K562 (cell line): ENCODE data around the gene CLDN7. TPM values are rescaled to one million over a fixed set of nuclear protein-coding genes. Genes with fewer than 3 reads are reported as not detected.

Experiments
- ATAC-seq: fragments of 200-7000 bp; cut with Tn5 transposase; 3 replicates; pipeline ENCODE4 v1.9.1; 2020; ENCODE audit warnings: moderate library complexity
- BruUV-seq: library from RNA; stranded (reverse); fragments of 400-500 nt; replicated peaks from 2 replicates; lab custom pipeline; 2021; lab: Mats Ljungman, UMichigan
- CTCF ChIA-PET: fragments of 300-600 bp; formaldehyde crosslinking; extraction: SDS; loops from one replicate; lab custom pipeline; 2021; ENCODE audit warnings: low intra/inter-chr PET ratio; lab: Yijun Ruan, JAX
- POLR2A ChIA-PET: fragments of 300-600, 350-650 bp; sonication (Branson Sonifier 250); formaldehyde crosslinking; extraction: SDS; loops from one replicate; lab custom pipeline; 2021; ENCODE audit warnings: antibody characterized with exemption, inconsistent platforms; lab: Yijun Ruan, JAX
- DNase-seq, 4 experiments: peaks; one replicate each; pipeline versions ENCODE4 v3.0.0 to v3.0.0-alpha.2; 2011 to 2018; ENCODE audit warnings: low spot score in 3 of 4, mixed read lengths in 3 of 4; ENCODE audit errors: extremely low read depth in 1 of 4
- FAIRE-seq: peaks from 2 replicates; lab custom pipeline; 2011; peaks lifted over from hg19 to GRCh38; lab: Jason Lieb, UNC
- H2AFZ ChIP-seq: 2 replicates; pipeline ENCODE4 v1.6.0; 2011; ENCODE audit warnings: low read depth, low read length, control low read depth, inconsistent platforms
- H3K27ac ChIP-seq: fragments of 200-600 bp; 3 replicates; pipeline ENCODE4 v1.8.0; 2011; ENCODE audit warnings: low read depth, mild to moderate bottlenecking, control low read depth, inconsistent platforms, low read length, moderate library complexity, mixed read lengths; ENCODE audit errors: extremely low read depth
- H3K27me3 ChIP-seq, 2 experiments: fragments of 300-600 bp in 1 of 2; 2 replicates in 1 of 2; 3 replicates in 1 of 2; pipeline versions ENCODE4 v1.6.0 to v1.8.0; 2011; ENCODE audit warnings: inconsistent platforms in 2 of 2, low read length in 2 of 2, mild to moderate bottlenecking in 1 of 2, mixed read lengths in 1 of 2, moderate library complexity in 1 of 2; ENCODE audit not compliant: control insufficient read depth in 2 of 2, insufficient read depth in 2 of 2
- H3K36me3 ChIP-seq: fragments of 300-600 bp; 3 replicates; pipeline ENCODE4 v1.8.0; 2011; ENCODE audit warnings: mild to moderate bottlenecking, low read length, inconsistent platforms; ENCODE audit not compliant: control insufficient read depth, insufficient read depth
- H3K4me1 ChIP-seq, 2 experiments: fragments of 200-600 bp in 1 of 2; replicated peaks in 1 of 2; 2 replicates in 1 of 2; 3 replicates in 1 of 2; pipeline versions ENCODE4 v1.5.1 to v1.8.0; 2011; ENCODE audit warnings: inconsistent platforms in 2 of 2, low read length in 2 of 2, mild to moderate bottlenecking in 1 of 2, mixed read lengths in 1 of 2, moderate library complexity in 1 of 2; ENCODE audit not compliant: control insufficient read depth in 2 of 2, insufficient read depth in 2 of 2
- H3K4me2 ChIP-seq: 2 replicates; pipeline ENCODE4 v1.6.1; 2011; ENCODE audit warnings: low read length, control low read depth, inconsistent platforms, mixed read lengths; ENCODE audit not compliant: insufficient read depth
- H3K4me3 ChIP-seq: fragments of 200-600 bp; sonication (generic), shearing (Covaris generic); 2 replicates; pipeline ENCODE4 v1.5.1; 2016; ENCODE audit warnings: control low read depth, inconsistent platforms
- H3K79me2 ChIP-seq: fragments of 200-600 bp; 3 replicates; pipeline ENCODE4 v1.8.0; 2011; ENCODE audit warnings: low read length, inconsistent platforms; ENCODE audit not compliant: control insufficient read depth, insufficient read depth
- H3K9ac ChIP-seq, 2 experiments: 2 replicates each; pipeline versions ENCODE4 v1.6.0 to v1.6.1; 2011; ENCODE audit warnings: low read depth in 2 of 2, low read length in 2 of 2, control low read depth in 1 of 2, inconsistent platforms in 1 of 2, mild to moderate bottlenecking in 1 of 2, mixed read lengths in 1 of 2; ENCODE audit not compliant: insufficient read depth in 1 of 2
- H3K9me1 ChIP-seq: one replicate; pipeline ENCODE4 v1.6.0; 2011; ENCODE audit warnings: inconsistent platforms, mild to moderate bottlenecking, low read length, moderate library complexity; ENCODE audit not compliant: control insufficient read depth, insufficient read depth
- H3K9me3 ChIP-seq: replicated peaks from 2 replicates; pipeline ENCODE4 v1.5.1; 2011; ENCODE audit warnings: low read depth, low read length, inconsistent platforms; ENCODE audit not compliant: control insufficient read depth, insufficient read depth
- H4K20me1 ChIP-seq: replicated peaks from 2 replicates; pipeline ENCODE4 v1.6.1; 2011; ENCODE audit warnings: low read length, inconsistent platforms, mixed read lengths; ENCODE audit not compliant: control insufficient read depth, insufficient read depth
- KDM2B ChIP-seq: fragments of 250-450 bp; sonication (Bioruptor Pico); IDR thresholded peaks from 2 replicates; pipeline ENCODE4 v1.8.0; 2021; ENCODE audit warnings: mild to moderate bottlenecking, moderate library complexity
- SNRNP70 ChIP-seq: fragments of 200-400 bp; formaldehyde crosslinking; optimal IDR thresholded peaks from 2 replicates; pipeline ENCODE3; 2017; ENCODE audit warnings: low read depth, low read length
- ZNF75A ChIP-seq: fragments of 450-650 bp; formaldehyde crosslinking; IDR thresholded peaks from 2 replicates; pipeline ENCODE4 v1.4.0; 2020; ENCODE audit warnings: mild to moderate bottlenecking
- WGBS: fragments of 100-300 bp; shearing (Covaris generic); methylation state at CpG from one replicate; pipeline ENCODE4 v1.1.6; 2016; ENCODE audit warnings: low coverage, mixed read lengths; ENCODE audit not compliant: insufficient coverage; ENCODE audit errors: missing lambda C conversion rate; 5-methylcytosine and 5-hydroxymethylcytosine counted together
- in situ Hi-C: fragments of 300-500 bp; cut with MboI; formaldehyde crosslinking; loops from 4 replicates; pipeline ENCODE4 v1.15.0; 2018; ENCODE audit warnings: inconsistent platforms, mixed read lengths
- intact Hi-C: fragments of 100-400 bp; cut with micrococcal nuclease; formaldehyde crosslinking; loops from 2 replicates; pipeline ENCODE4 v1.14.2; 2022
- polyA plus RNA-seq, 8 experiments: library from polyadenylated mRNA; depleted of rRNA in 4 of 8; stranded (reverse) in 5 of 8; unstranded in 3 of 8; fragments of >200 nt; fragmentation: Nextera tagmentation in 2 of 8; fragmentation: Illumina TruSeq in 1 of 8; extraction: Ambion mirVana in 2 of 8; extraction: Trizol in 1 of 8; gene quantifications; 2 replicates each; pipeline versions ENCODE4 v1.2.1 to v1.2.3, GENCODE V29; 2011 to 2014; ENCODE audit warnings: inconsistent platforms in 1 of 8, missing spikeins in 1 of 8
- total RNA-seq, 7 experiments: library from RNA; depleted of rRNA in 6 of 7; stranded (reverse); fragments of >200 nt in 6 of 7; fragmentation: Illumina TruSeq in 2 of 7; extraction: Trizol in 2 of 7; gene quantifications; 2 replicates each; pipeline versions ENCODE4 v1.2.1 to v1.2.3, GENCODE V29; 2011 to 2021; ENCODE audit warnings: low replicate concordance in 1 of 7
- TF ChIP-seq, protein P1 (sequence below): fragments of 150-350 bp; IDR thresholded peaks from 2 replicates; pipeline ENCODE4 v1.6.1; 2014; ENCODE audit warnings: low read depth, mild to moderate bottlenecking, low read length, borderline replicate concordance
- TF ChIP-seq, protein P2 (sequence below): sonication (generic); formaldehyde crosslinking; IDR thresholded peaks from 2 replicates; pipeline ENCODE4 v1.8.1; 2023; ENCODE audit warnings: mild to moderate bottlenecking, missing genetic modification reagents
- TF ChIP-seq, protein P3 (sequence below): fragments of 450-650 bp; formaldehyde crosslinking; IDR thresholded peaks from 2 replicates; pipeline ENCODE4 v1.4.0; 2022; ENCODE audit warnings: missing genetic modification characterization

CLDN7 gene
- total and polyA plus RNA-seq, 9 of the 15 experiments (the other 6 are each of a cell fraction or from before 2014, with no cell fraction given) = 2.2 to 14.5 (median 7.6) TPM

DNA sequence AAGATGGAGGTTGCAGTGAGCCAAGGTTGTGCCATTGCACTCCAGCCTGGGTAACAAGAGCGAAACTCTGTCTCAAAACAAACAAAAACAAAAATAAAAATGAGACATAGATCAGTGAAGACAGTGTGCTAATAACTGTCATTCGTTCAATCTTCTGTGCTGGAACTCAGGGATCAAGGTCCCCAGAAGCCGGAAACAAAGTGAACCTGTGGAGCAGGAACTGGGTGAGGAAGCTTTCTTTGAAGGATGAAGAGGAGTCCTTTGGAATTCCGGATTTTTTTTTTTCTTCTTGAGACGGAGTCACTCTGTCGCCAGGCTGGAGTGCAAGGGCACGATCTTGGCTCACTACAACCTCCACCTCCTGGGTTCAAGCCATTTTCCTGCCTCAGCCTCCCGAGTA is 17.2 kb upstream of the CLDN7 start:
- 52% methylated on average over 8 of the region's 8 CpGs for WGBS
- DNase-seq (no peak), ATAC-seq (no peak), FAIRE-seq (no peak)
- H3K4me1 ChIP-seq = peaks cover 15 to 40% of the 10 kb centered on the region in 2 experiments; a peak in 4 of 5 replicates
- H3K9me3 ChIP-seq = no peaks in the 10 kb centered on the region
- H3K9me1 ChIP-seq = no peaks in the 10 kb centered on the region
- H3K4me3 ChIP-seq = no peak overlapping the region
- H3K36me3 ChIP-seq = no peaks in the 10 kb centered on the region
- BruUV-seq = no TSS peak
- H4K20me1 ChIP-seq = no peaks in the 10 kb centered on the region; the same call in 1 of the 2 replicates
- POLR2A ChIA-PET = interaction anchor here (0.8 to 0.9 kb wide), 2 partner anchors 45 to 58 kb away, joined by 3 to 4 read pairs; partner anchors contain the start of gene DVL2
- intact Hi-C loops = no loop called here
- no peak overlapping the region for H3K9ac ChIP-seq
- in situ Hi-C loops = no loop called here
- H3K4me2 ChIP-seq = no peak overlapping the region
- H3K27ac ChIP-seq = no peak overlapping the region
- CTCF ChIA-PET = interaction anchor here (1.0 to 2.3 kb wide), 2 partner anchors 17 to 35 kb away, joined by 3 to 19 read pairs; no protein-coding TSS in a partner anchor
- no peaks in the 10 kb centered on the region; the same call in 2 of the 3 replicates for H3K79me2 ChIP-seq
- no peak overlapping the region for H2AFZ ChIP-seq
- H3K27me3 ChIP-seq = no peaks in the 10 kb centered on the region
- TF ChIP-seq KDM2B (CRISPR knock-in tag) (no peak), SNRNP70 (no peak), ZNF75A (CRISPR knock-in tag) (no peak)
- TF ChIP-seq, protein P1, sequence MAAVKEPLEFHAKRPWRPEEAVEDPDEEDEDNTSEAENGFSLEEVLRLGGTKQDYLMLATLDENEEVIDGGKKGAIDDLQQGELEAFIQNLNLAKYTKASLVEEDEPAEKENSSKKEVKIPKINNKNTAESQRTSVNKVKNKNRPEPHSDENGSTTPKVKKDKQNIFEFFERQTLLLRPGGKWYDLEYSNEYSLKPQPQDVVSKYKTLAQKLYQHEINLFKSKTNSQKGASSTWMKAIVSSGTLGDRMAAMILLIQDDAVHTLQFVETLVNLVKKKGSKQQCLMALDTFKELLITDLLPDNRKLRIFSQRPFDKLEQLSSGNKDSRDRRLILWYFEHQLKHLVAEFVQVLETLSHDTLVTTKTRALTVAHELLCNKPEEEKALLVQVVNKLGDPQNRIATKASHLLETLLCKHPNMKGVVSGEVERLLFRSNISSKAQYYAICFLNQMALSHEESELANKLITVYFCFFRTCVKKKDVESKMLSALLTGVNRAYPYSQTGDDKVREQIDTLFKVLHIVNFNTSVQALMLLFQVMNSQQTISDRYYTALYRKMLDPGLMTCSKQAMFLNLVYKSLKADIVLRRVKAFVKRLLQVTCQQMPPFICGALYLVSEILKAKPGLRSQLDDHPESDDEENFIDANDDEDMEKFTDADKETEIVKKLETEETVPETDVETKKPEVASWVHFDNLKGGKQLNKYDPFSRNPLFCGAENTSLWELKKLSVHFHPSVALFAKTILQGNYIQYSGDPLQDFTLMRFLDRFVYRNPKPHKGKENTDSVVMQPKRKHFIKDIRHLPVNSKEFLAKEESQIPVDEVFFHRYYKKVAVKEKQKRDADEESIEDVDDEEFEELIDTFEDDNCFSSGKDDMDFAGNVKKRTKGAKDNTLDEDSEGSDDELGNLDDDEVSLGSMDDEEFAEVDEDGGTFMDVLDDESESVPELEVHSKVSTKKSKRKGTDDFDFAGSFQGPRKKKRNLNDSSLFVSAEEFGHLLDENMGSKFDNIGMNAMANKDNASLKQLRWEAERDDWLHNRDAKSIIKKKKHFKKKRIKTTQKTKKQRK = no peak
- TF ChIP-seq, protein P2, sequence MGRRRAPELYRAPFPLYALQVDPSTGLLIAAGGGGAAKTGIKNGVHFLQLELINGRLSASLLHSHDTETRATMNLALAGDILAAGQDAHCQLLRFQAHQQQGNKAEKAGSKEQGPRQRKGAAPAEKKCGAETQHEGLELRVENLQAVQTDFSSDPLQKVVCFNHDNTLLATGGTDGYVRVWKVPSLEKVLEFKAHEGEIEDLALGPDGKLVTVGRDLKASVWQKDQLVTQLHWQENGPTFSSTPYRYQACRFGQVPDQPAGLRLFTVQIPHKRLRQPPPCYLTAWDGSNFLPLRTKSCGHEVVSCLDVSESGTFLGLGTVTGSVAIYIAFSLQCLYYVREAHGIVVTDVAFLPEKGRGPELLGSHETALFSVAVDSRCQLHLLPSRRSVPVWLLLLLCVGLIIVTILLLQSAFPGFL (CRISPR knock-in tag) = no peak
- TF ChIP-seq, protein P3, sequence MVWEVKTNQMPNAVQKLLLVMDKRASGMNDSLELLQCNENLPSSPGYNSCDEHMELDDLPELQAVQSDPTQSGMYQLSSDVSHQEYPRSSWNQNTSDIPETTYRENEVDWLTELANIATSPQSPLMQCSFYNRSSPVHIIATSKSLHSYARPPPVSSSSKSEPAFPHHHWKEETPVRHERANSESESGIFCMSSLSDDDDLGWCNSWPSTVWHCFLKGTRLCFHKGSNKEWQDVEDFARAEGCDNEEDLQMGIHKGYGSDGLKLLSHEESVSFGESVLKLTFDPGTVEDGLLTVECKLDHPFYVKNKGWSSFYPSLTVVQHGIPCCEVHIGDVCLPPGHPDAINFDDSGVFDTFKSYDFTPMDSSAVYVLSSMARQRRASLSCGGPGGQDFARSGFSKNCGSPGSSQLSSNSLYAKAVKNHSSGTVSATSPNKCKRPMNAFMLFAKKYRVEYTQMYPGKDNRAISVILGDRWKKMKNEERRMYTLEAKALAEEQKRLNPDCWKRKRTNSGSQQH = no peak
